Esophagus muscularis mucosa (tissue), 4 donors: ENCODE data around the gene LDLRAD3.

ENCODE experiments used
- CTCF ChIP-seq, 3 experiments: fragments of 200-600 bp in 2 of 3; fragments of 450-650 bp in 1 of 3; sonication (generic) in 2 of 3; IDR thresholded peaks; one replicate each; pipeline ENCODE4 v1.5.1; 2017 to 2019; ENCODE audit warnings: antibody characterized with exemption in 3 of 3, mild to moderate bottlenecking in 2 of 3, moderate library complexity in 1 of 3
- EP300 ChIP-seq: sonication (generic); formaldehyde crosslinking; IDR thresholded peaks from one replicate; pipeline ENCODE4 v1.6.1; 2017; ENCODE audit warnings: antibody characterized with exemption
- POLR2A ChIP-seq: fragments of 450-650 bp; IDR thresholded peaks from one replicate; pipeline ENCODE4 v1.6.1; 2017; ENCODE audit warnings: antibody characterized with exemption, moderate library complexity, mild to moderate bottlenecking, low read depth

- no peak for TF ChIP-seq POLR2A
- TF ChIP-seq CTCF (IDR thresholded peaks at IDR 0.05), result no peak
- TF ChIP-seq EP300, result no peak
Observed at GRCh38 chr11:36187622-36188021, 243.8 kb downstream of the LDLRAD3 start.
